Adrenal gland (tissue), 12 donors: ENCODE measurements around the gene CACNA1G. TPM values are rescaled to one million over a fixed set of nuclear protein-coding genes. Genes with fewer than 3 reads are reported as not detected.

Source experiments
- DNase-seq, 7 donors: peaks; one replicate each; pipeline ENCODE4 v3.0.0-alpha.2; 2019 to 2020
- H3K27ac ChIP-seq, 5 donors: fragments of 200-600 bp; sonication (generic) in 4 of 5; 1 replicate in 3 of 5; 2 replicates in 2 of 5; pipeline versions ENCODE4 v1.5.1 to v1.8.0; 2016 to 2020; ENCODE audit warnings: mild to moderate bottlenecking in 1 of 5
- H3K27me3 ChIP-seq: fragments of 200-600 bp; 2 replicates; pipeline ENCODE4 v1.8.0; 2021
- H3K36me3 ChIP-seq, 2 donors: fragments of 200-600 bp; replicated peaks in 1 of 2; 1 replicate in 1 of 2; 2 replicates in 1 of 2; pipeline versions ENCODE4 v1.5.1 to v1.8.0; 2018 to 2022
- H3K4me1 ChIP-seq, 2 donors: fragments of 200-600 bp; replicated peaks in 1 of 2; 1 replicate in 1 of 2; 2 replicates in 1 of 2; pipeline versions ENCODE4 v1.5.1 to v1.8.0; 2018 to 2021
- H3K4me3 ChIP-seq, 4 donors: fragments of 200-600 bp; sonication (generic) in 3 of 4; one replicate each; pipeline ENCODE4 v1.5.1; 2016 to 2018
- H3K9me3 ChIP-seq, 3 donors: fragments of 200-600 bp; sonication (generic) in 1 of 3; replicated peaks in 1 of 3; 1 replicate in 2 of 3; 2 replicates in 1 of 3; pipeline versions ENCODE4 v1.5.1 to v1.8.0; 2016 to 2021
- POLR2A ChIP-seq, 2 donors: fragments of 450-650 bp; IDR thresholded peaks; one replicate each; pipeline ENCODE4 v1.6.1; 2017; ENCODE audit warnings: antibody characterized with exemption in 2 of 2, mild to moderate bottlenecking in 2 of 2, moderate library complexity in 1 of 2
- WGBS, 4 donors: extraction: QIAGEN DNeasy Blood & Tissue Kit in 2 of 4; methylation state at CpG; one replicate each; pipeline versions ENCODE4 v1.1.5 to v1.1.7; 2013 to 2017; 5-methylcytosine and 5-hydroxymethylcytosine counted together
- intact Hi-C, 2 donors: fragments of 100-400 bp; cut with DNase I; formaldehyde crosslinking; loops; one replicate each; pipeline versions ENCODE4 v1.14.1 to v1.15.0; 2022 to 2023
- polyA plus RNA-seq, 3 donors: library from polyadenylated mRNA; stranded (reverse); fragments of 200-250 nt in 2 of 3; fragments of 350-450 nt in 1 of 3; fragmentation: Illumina TruSeq in 1 of 3; extraction: RNeasy Lipid Tissue Mini Kit (QIAGEN cat#74804) in 1 of 3; gene quantifications; one replicate each; pipeline ENCODE4 v1.2.3, GENCODE V29; 2013 to 2014
- total RNA-seq, 9 donors: library from RNA; depleted of rRNA in 4 of 9; stranded (reverse); fragments of >200 nt in 4 of 9; fragments of 120-200 nt in 1 of 9; fragmentation: NEBNext Ultra II Directional in 1 of 9; extraction: Animal tissue kit (Norgen Biotek cat#: 25700) in 1 of 9; gene quantifications; one replicate each; pipeline versions ENCODE4 v1.1.0 to v1.2.4, GENCODE V29; 2013 to 2023
- TF ChIP-seq, protein P1 (sequence below), 6 experiments: fragments of 450-650 bp in 4 of 6; fragments of 200-600 bp in 2 of 6; sonication (generic) in 1 of 6; IDR thresholded peaks; 1 replicate in 5 of 6; 2 replicates in 1 of 6; pipeline versions ENCODE4 v1.5.1 to v1.8.0; 2016 to 2021; ENCODE audit warnings: antibody characterized with exemption in 6 of 6, mild to moderate bottlenecking in 2 of 6, moderate library complexity in 1 of 6
- donor health status: healthy with polysubstance abuse.
- donor health status: Bipolar disorder and iron deficiency.
- donor health status: DM: yes; HTN: yes; CAD: no.
- donor health status: DM: no; HTN: no; CAD: no.
- donor health status: DM: no; HTN: no; CAD: no.
- donor health status: DM: yes; HTN: yes; CAD: no.

Gene CACNA1G
- total and polyA plus RNA-seq, 12 donors = 0.05 to 2.6 (median 0.14) TPM; not detected in 1

DNA sequence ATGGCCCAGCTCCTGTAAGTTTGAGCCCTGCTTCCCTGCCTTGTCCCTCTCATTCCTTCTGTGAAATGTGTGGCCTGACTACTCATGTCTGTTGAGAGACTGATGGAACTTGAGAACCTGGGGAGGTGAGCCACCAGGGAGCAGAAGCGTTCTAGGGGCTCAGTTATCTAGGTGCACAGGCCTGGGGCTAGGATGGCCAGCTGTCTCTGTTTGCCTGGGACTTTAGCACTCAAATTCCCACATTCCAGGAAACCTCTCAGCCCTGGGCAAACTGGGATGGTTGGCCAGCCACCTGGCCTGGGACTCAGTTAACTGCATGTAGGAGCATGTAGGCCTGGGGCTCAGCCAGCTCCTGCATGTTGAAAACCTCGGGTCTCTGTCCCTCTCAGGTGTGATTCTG is 37.3 kb upstream of the CACNA1G start:
- WGBS, 4 donors = 79 to 94% (median 90%) methylated on average over 2 of the region's 2 CpGs
- Histone ChIP-seq H3K4me1 (peaks cover 7% of the 10 kb centered on the region in 2 donors), H3K9me3 (no peaks in the 10 kb centered on the region), H3K36me3 (no peaks in the 10 kb centered on the region), H3K27me3 (no peaks in the 10 kb centered on the region), H3K4me3 (no peak overlapping the region), H3K27ac (no peak overlapping the region)
- intact Hi-C loops = no loop called here
- no peak for DNase-seq
- TF ChIP-seq POLR2A (IDR thresholded peaks at IDR 0.05) = no peak
- TF ChIP-seq, protein P1, sequence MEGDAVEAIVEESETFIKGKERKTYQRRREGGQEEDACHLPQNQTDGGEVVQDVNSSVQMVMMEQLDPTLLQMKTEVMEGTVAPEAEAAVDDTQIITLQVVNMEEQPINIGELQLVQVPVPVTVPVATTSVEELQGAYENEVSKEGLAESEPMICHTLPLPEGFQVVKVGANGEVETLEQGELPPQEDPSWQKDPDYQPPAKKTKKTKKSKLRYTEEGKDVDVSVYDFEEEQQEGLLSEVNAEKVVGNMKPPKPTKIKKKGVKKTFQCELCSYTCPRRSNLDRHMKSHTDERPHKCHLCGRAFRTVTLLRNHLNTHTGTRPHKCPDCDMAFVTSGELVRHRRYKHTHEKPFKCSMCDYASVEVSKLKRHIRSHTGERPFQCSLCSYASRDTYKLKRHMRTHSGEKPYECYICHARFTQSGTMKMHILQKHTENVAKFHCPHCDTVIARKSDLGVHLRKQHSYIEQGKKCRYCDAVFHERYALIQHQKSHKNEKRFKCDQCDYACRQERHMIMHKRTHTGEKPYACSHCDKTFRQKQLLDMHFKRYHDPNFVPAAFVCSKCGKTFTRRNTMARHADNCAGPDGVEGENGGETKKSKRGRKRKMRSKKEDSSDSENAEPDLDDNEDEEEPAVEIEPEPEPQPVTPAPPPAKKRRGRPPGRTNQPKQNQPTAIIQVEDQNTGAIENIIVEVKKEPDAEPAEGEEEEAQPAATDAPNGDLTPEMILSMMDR (IDR thresholded peaks at IDR 0.05) = no peak

DNA sequence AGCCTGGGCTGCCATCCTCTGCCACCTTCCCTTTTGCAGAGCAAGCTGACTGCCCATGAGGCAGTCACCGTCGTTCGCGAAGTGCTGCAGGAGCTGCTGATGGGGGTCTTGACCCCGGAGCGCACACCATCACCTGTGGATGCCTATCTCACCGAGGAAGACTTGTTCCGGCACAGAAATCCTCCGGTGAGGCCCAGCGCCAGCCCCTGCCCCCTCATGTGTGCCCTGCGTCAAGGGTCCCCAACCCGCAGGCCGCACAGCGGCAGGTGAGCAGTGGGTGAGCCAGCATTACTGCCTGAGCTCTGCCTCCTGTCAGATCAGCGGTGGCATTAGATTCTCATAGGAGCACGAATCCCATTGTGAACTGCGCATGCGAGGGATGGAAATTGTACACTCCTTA is 35.7 kb upstream of the CACNA1G start:
- no peak overlapping the region for H3K4me3 ChIP-seq
- 90 to 94% (median 93%) methylated on average over 13 to 18 of the region's 18 CpGs for WGBS, 4 donors
- intact Hi-C loops = no loop called here

DNA sequence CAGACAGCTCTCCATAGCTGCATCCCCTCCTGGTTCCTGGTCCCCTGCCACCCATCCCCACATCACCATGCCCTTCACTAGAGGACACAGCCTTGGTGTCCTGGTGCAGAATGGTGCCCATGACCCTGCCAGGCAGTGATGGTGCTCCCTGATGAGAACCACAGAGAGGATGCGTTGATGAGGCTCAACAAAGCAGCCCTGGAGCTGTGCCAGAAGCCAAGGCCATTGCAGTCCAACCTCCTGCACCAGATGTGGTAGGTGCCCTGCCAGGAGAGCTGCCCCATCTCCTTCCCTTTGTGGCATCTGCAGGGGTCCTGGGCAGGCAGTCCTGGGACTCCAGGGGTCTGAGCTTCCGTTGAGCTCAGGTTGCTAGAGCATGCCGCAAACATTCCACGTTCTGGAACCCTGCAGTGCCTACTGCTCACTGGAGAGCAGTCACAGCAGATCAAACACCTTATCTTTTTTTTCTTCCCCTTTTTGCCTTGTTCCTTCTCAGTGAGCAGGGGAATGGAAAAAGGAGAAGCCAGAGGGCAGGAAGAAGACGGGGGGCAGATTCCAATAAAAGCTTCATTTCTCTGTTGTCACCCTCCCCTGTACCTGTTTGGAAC is 33.3 kb upstream of the CACNA1G start:
- no peaks in the 10 kb centered on the region for H3K36me3 ChIP-seq
- WGBS, 4 donors = 34 to 58% (median 43%) methylated on average over 4 to 5 of the region's 5 CpGs
- H3K27ac ChIP-seq = no peak overlapping the region
- no peaks in the 10 kb centered on the region for H3K9me3 ChIP-seq
- H3K4me1 ChIP-seq = peaks cover 0 to 3% of the 10 kb centered on the region in 2 donors
- no peak for TF ChIP-seq POLR2A (IDR thresholded peaks at IDR 0.05)
- TF ChIP-seq, protein P1 (IDR thresholded peaks at IDR 0.05) = no peak
- DNase-seq = no peak
- intact Hi-C loops = no loop called here
- H3K27me3 ChIP-seq = no peaks in the 10 kb centered on the region
- H3K4me3 ChIP-seq = no peak overlapping the region

More for the DNA sequence above, 35.7 kb upstream of the CACNA1G start:
- H3K36me3 ChIP-seq = no peaks in the 10 kb centered on the region
- DNase-seq = no peak
- H3K27ac ChIP-seq = no peak overlapping the region
- H3K9me3 ChIP-seq = no peaks in the 10 kb centered on the region
- H3K4me1 ChIP-seq = no peaks in the 10 kb centered on the region
- H3K27me3 ChIP-seq = no peaks in the 10 kb centered on the region
- TF ChIP-seq, protein P1 (IDR thresholded peaks at IDR 0.05) = no peak

DNA sequence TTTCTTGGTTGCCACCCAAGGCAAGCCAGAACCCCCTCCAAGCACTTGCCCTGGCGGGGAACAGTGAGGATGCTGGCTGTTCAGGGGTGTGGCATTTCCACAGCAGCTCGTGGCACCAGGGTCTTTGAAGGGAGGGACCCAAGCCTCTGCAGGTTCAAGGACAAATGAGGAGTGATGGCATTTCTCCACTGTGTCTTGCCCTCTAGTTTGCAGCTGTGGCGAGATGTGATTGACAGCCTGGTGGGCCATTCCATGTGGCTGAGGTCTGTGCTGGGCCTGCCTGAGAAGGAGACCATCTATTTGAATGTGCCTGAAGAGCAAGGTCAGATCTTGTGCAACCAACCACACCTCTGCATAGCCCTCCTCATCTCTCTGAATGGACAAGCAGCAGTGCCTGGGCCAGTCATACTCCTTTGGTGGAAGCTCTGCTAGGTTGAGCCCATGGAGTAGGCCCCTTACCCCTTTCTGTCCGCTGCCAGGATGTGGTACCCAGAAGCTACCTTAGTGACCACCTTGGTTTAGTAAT is 32.5 kb upstream of the CACNA1G start:
- no peaks in the 10 kb centered on the region for H3K9me3 ChIP-seq
- no peaks in the 10 kb centered on the region for H3K27me3 ChIP-seq
- no peaks in the 10 kb centered on the region for H3K36me3 ChIP-seq
- no peak overlapping the region for H3K27ac ChIP-seq
- peaks cover 7 to 10% of the 10 kb centered on the region in 2 donors for H3K4me1 ChIP-seq
- intact Hi-C loops = no loop called here
- no peak for TF ChIP-seq POLR2A (IDR thresholded peaks at IDR 0.05)
- TF ChIP-seq, protein P1 (IDR thresholded peaks at IDR 0.05) = no peak
- 49 to 90% (median 56%) methylated on average over 2 to 4 of the region's 4 CpGs for WGBS, 4 donors
- no peak for DNase-seq
- no peak overlapping the region for H3K4me3 ChIP-seq
